Cardiac muscle cell (in vitro differentiated cells and primary cell): ENCODE results near the gene RAB18. TPM values are rescaled to one million over a fixed set of nuclear protein-coding genes. Genes with fewer than 3 reads are reported as not detected.

Source experiments
- DNase-seq, 2 donors: peaks; one replicate each; pipeline versions ENCODE4 v3.0.0 to v3.0.0-alpha.2; 2010 to 2017; ENCODE audit warnings: low read depth in 1 of 2, low spot score in 1 of 2
- H3K27ac ChIP-seq: fragments of 200-600 bp; sonication (generic); 2 replicates; pipeline ENCODE4 v1.5.1; 2016
- H3K27me3 ChIP-seq: fragments of 200-600 bp; sonication (generic); 2 replicates; pipeline ENCODE4 v1.6.0; 2016; ENCODE audit warnings: control low read depth
- H3K36me3 ChIP-seq: fragments of 200-600 bp; sonication (generic); 2 replicates; pipeline ENCODE4 v1.5.1; 2016; ENCODE audit warnings: control low read depth
- H3K4me1 ChIP-seq: fragments of 200-600 bp; sonication (generic); 2 replicates; pipeline ENCODE4 v1.8.1; 2017; ENCODE audit warnings: low read depth, mild to moderate bottlenecking, mixed run types
- H3K4me3 ChIP-seq: fragments of 200-600 bp; sonication (generic); 2 replicates; pipeline ENCODE4 v1.5.1; 2016; ENCODE audit warnings: mild to moderate bottlenecking
- H3K9me3 ChIP-seq: fragments of 200-600 bp; sonication (generic); 2 replicates; pipeline ENCODE4 v1.5.1; 2017; ENCODE audit warnings: low read depth, mild to moderate bottlenecking, control low read depth
- CTCF ChIP-seq: IDR thresholded peaks from 2 replicates; pipeline ENCODE4 v1.5.1; 2012; ENCODE audit warnings: low read depth, mild to moderate bottlenecking, low read length
- polyA plus RNA-seq: library from polyadenylated mRNA; unstranded; fragments of >200 nt; fragmentation: Nextera tagmentation; extraction: Ambion mirVana; gene quantifications from 2 replicates; pipeline ENCODE4 v1.2.1, GENCODE V29; 2016
- total RNA-seq: library from RNA; depleted of rRNA; stranded (reverse); fragments of >200 nt; gene quantifications from 2 replicates; pipeline ENCODE4 v1.2.3, GENCODE V29; 2016

The RAB18 gene
- total and polyA plus RNA-seq, 2 experiments from 2014 or later, result 36.5 to 116 TPM

- Histone ChIP-seq H3K9me3 (no peaks in the 10 kb centered on the region), H3K4me1 (no peaks in the 10 kb centered on the region), H3K27me3 (no peaks in the 10 kb centered on the region), H3K4me3 (no peak overlapping the region), H3K36me3 (no peaks in the 10 kb centered on the region), H3K27ac (no peak overlapping the region)
- TF ChIP-seq CTCF, result no peak
- DNase-seq, result no peak
Observed at GRCh38 chr10:27494116-27494805, 9.8 kb upstream of the RAB18 start.

GRCh38 chr10:27496137-27496536, 8.0 kb upstream of the RAB18 start:
- H3K27ac ChIP-seq, result no peak overlapping the region
- no peak overlapping the region for H3K4me3 ChIP-seq
- H3K27me3 ChIP-seq, result no peaks in the 10 kb centered on the region
- no peak for TF ChIP-seq CTCF
- H3K36me3 ChIP-seq, result no peaks in the 10 kb centered on the region
- no peaks in the 10 kb centered on the region for H3K9me3 ChIP-seq
- H3K4me1 ChIP-seq, result no peaks in the 10 kb centered on the region
- DNase-seq, result no peak

GRCh38 chr10:27500096-27500495, 4.0 kb upstream of the RAB18 start:
- DNase-seq, result no peak
- Histone ChIP-seq H3K4me3 (no peak overlapping the region), H3K9me3 (no peaks in the 10 kb centered on the region)

GRCh38 chr10:27500886-27501285, 3.2 kb upstream of the RAB18 start:
- DNase-seq, result no peak
- peaks cover 7% of the 10 kb centered on the region for H3K4me1 ChIP-seq
- H3K36me3 ChIP-seq, result no peaks in the 10 kb centered on the region
- H3K27me3 ChIP-seq, result no peaks in the 10 kb centered on the region
- H3K27ac ChIP-seq, result no peak overlapping the region
- no peak for TF ChIP-seq CTCF
- no peaks in the 10 kb centered on the region for H3K9me3 ChIP-seq
- no peak overlapping the region for H3K4me3 ChIP-seq

More at GRCh38 chr10:27500096-27500495, 4.0 kb upstream of the RAB18 start:
- no peaks in the 10 kb centered on the region for H3K27me3 ChIP-seq
- no peaks in the 10 kb centered on the region for H3K36me3 ChIP-seq
- no peaks in the 10 kb centered on the region for H3K4me1 ChIP-seq
- TF ChIP-seq CTCF, result no peak
- no peak overlapping the region for H3K27ac ChIP-seq

- Histone ChIP-seq H3K27ac (peak overlapping the region; percentile 94), H3K27me3 (no peaks in the 10 kb centered on the region), H3K9me3 (no peaks in the 10 kb centered on the region), H3K4me3 (peak overlapping the region; percentile 51), H3K36me3 (no peaks in the 10 kb centered on the region), H3K4me1 (peaks cover 11% of the 10 kb centered on the region)
- no peak for DNase-seq
- TF ChIP-seq CTCF, result no peak
Observed at GRCh38 chr10:27503498-27504006, 552 bp upstream of the RAB18 start.
